K562 (cell line): ENCODE results near the gene POLE2. TPM values are rescaled to one million over a fixed set of nuclear protein-coding genes. Genes with fewer than 3 reads are reported as not detected.

ENCODE experiments used
- ARNT ChIP-seq, 2 experiments: fragments of 450-650 bp; IDR thresholded peaks; 2 replicates each; pipeline ENCODE4 v1.6.1; 2016; ENCODE audit warnings: mild to moderate bottlenecking in 1 of 2
- CBFA2T2 ChIP-seq: fragments of 450-650 bp; conservative IDR thresholded peaks from 2 replicates; pipeline ENCODE4 v1.6.1; 2017; ENCODE audit warnings: mild to moderate bottlenecking
- CBX3 ChIP-seq, 2 experiments: IDR thresholded peaks; 1 replicate in 1 of 2; 2 replicates in 1 of 2; pipeline ENCODE4 v1.6.1; 2012; ENCODE audit warnings: inconsistent platforms in 2 of 2, low read length in 2 of 2, borderline replicate concordance in 1 of 2, control low read depth in 1 of 2
- CEBPB ChIP-seq: fragments of 450-650 bp; IDR thresholded peaks from 2 replicates; pipeline ENCODE4 v1.6.1; 2016; ENCODE audit warnings: missing genetic modification characterization, missing compliant biosample characterization
- DIDO1 ChIP-seq: fragments of 450-650 bp; IDR thresholded peaks from 2 replicates; pipeline ENCODE4 v1.6.1; 2016; ENCODE audit warnings: low read depth, missing biosample characterization, missing genetic modification characterization
- ELK3 ChIP-seq: fragments of 450-650 bp; formaldehyde crosslinking; IDR thresholded peaks from 2 replicates; pipeline ENCODE4 v1.4.0; 2020; ENCODE audit warnings: mild to moderate bottlenecking
- EP300 ChIP-seq: IDR thresholded peaks from 2 replicates; pipeline ENCODE4 v1.6.1; 2012; ENCODE audit warnings: low read length, improper control_type of control experiment
- FIP1L1 ChIP-seq: fragments of 200-400 bp; formaldehyde crosslinking; IDR thresholded peaks from 2 replicates; pipeline ENCODE4 v1.6.1; 2018; ENCODE audit warnings: mild to moderate bottlenecking, low read depth, low read length; ENCODE audit not compliant: poor library complexity, severe bottlenecking
- FOXJ2 ChIP-seq: fragments of 200-800 bp; sonication (Bioruptor generic); IDR thresholded peaks from 2 replicates; pipeline ENCODE4 v1.6.1; 2016; ENCODE audit warnings: missing genetic modification characterization, missing compliant biosample characterization
- GATA2 ChIP-seq: sonication (generic); formaldehyde crosslinking; IDR thresholded peaks from 2 replicates; pipeline ENCODE4 v1.4.0; 2020; ENCODE audit warnings: mild to moderate bottlenecking, missing genetic modification reagents
- HOXB6 ChIP-seq: fragments of 250-450 bp; sonication (Bioruptor Pico); IDR thresholded peaks from 2 replicates; pipeline ENCODE4 v1.5.1; 2022; ENCODE audit warnings: mild to moderate bottlenecking, borderline replicate concordance
- MAZ ChIP-seq, 2 experiments: fragments of 450-650 bp in 1 of 2; sonication (generic) in 1 of 2; formaldehyde crosslinking; IDR thresholded peaks in 1 of 2; conservative IDR thresholded peaks in 1 of 2; 2 replicates each; pipeline versions ENCODE4 v1.4.0 to v1.5.0; 2020; ENCODE audit warnings: mild to moderate bottlenecking in 1 of 2, missing genetic modification reagents in 1 of 2
- MNT ChIP-seq, 2 experiments: fragments of 450-650 bp; conservative IDR thresholded peaks; 2 replicates each; pipeline ENCODE4 v1.6.1; 2017; ENCODE audit warnings: mild to moderate bottlenecking in 2 of 2, moderate library complexity in 2 of 2
- PHF21A ChIP-seq: fragments of 450-650 bp; IDR thresholded peaks from 2 replicates; pipeline ENCODE4 v1.6.1; 2017; ENCODE audit warnings: low read depth, borderline replicate concordance
- RCOR1 ChIP-seq, 2 experiments: IDR thresholded peaks; 2 replicates each; pipeline ENCODE4 v1.6.1; 2012; ENCODE audit warnings: low read depth in 2 of 2, low read length in 2 of 2, borderline replicate concordance in 1 of 2, improper control_type of control experiment in 1 of 2
- SIN3A ChIP-seq, 2 experiments: fragments of 150-350 bp in 1 of 2; IDR thresholded peaks; 2 replicates each; pipeline ENCODE4 v1.6.1; 2011 to 2016; ENCODE audit warnings: borderline replicate concordance in 2 of 2, low read depth in 2 of 2, low read length in 2 of 2, mild to moderate bottlenecking in 2 of 2, moderate library complexity in 2 of 2; ENCODE audit not compliant: control insufficient read depth in 1 of 2
- THRAP3 ChIP-seq: fragments of 450-650 bp; IDR thresholded peaks from 2 replicates; pipeline ENCODE4 v1.6.1; 2016; ENCODE audit warnings: mild to moderate bottlenecking, inconsistent platforms, borderline replicate concordance
- XRCC5 ChIP-seq: fragments of 200-400 bp; formaldehyde crosslinking; IDR thresholded peaks from 2 replicates; pipeline ENCODE4 v1.6.1; 2017; ENCODE audit warnings: low read depth, mild to moderate bottlenecking, low read length
- ZBTB8A ChIP-seq: fragments of 450-650 bp; IDR thresholded peaks from 2 replicates; pipeline ENCODE4 v1.6.1; 2018; ENCODE audit warnings: mild to moderate bottlenecking, moderate library complexity; ENCODE audit not compliant: partially characterized antibody
- ZKSCAN3 ChIP-seq: fragments of 250-450 bp; sonication (Bioruptor Pico); IDR thresholded peaks from 2 replicates; pipeline ENCODE4 v1.4.0; 2020
- ZNF184 ChIP-seq: sonication (generic); formaldehyde crosslinking; IDR thresholded peaks from 2 replicates; pipeline ENCODE4 v1.5.0; 2020; ENCODE audit warnings: missing genetic modification reagents
- ZNF639 ChIP-seq, 2 experiments: fragments of 200-800 bp in 1 of 2; sonication (Bioruptor generic) in 1 of 2; sonication (generic) in 1 of 2; formaldehyde crosslinking in 1 of 2; IDR thresholded peaks in 1 of 2; conservative IDR thresholded peaks in 1 of 2; 2 replicates each; pipeline versions ENCODE4 v1.5.0 to v1.6.1; 2016 to 2020; ENCODE audit warnings: missing compliant biosample characterization in 1 of 2, missing genetic modification characterization in 1 of 2, missing genetic modification reagents in 1 of 2
- ZZZ3 ChIP-seq: fragments of 450-650 bp; IDR thresholded peaks from 2 replicates; pipeline ENCODE4 v1.6.1; 2016; ENCODE audit warnings: antibody characterized with exemption, mild to moderate bottlenecking, moderate library complexity
- polyA plus RNA-seq, 8 experiments: library from polyadenylated mRNA; depleted of rRNA in 4 of 8; stranded (reverse) in 5 of 8; unstranded in 3 of 8; fragments of >200 nt; fragmentation: Nextera tagmentation in 2 of 8; fragmentation: Illumina TruSeq in 1 of 8; extraction: Ambion mirVana in 2 of 8; extraction: Trizol in 1 of 8; gene quantifications; 2 replicates each; pipeline versions ENCODE4 v1.2.1 to v1.2.3, GENCODE V29; 2011 to 2014; ENCODE audit warnings: inconsistent platforms in 1 of 8, missing spikeins in 1 of 8
- total RNA-seq, 7 experiments: library from RNA; depleted of rRNA in 6 of 7; stranded (reverse); fragments of >200 nt in 6 of 7; fragmentation: Illumina TruSeq in 2 of 7; extraction: Trizol in 2 of 7; gene quantifications; 2 replicates each; pipeline versions ENCODE4 v1.2.1 to v1.2.3, GENCODE V29; 2011 to 2021; ENCODE audit warnings: low replicate concordance in 1 of 7

POLE2 gene
- total and polyA plus RNA-seq, 9 of the 15 experiments (the other 6 are each of a cell fraction or from before 2014, with no cell fraction given) = 30.7 to 78.4 (median 55.4) TPM

- TF ChIP-seq ELK3 (CRISPR knock-in tag) = no peak
- TF ChIP-seq ZKSCAN3 (CRISPR knock-in tag) = no peak
- no peak for TF ChIP-seq GATA2 (CRISPR knock-in tag)
- no peak for TF ChIP-seq FIP1L1
- TF ChIP-seq RCOR1 (IDR thresholded peaks at IDR 0.05; ENCODE audit: borderline replicate concordance in 1 of 2, low read depth in 2 of 2, low read length in 2 of 2) = peak in 1 of 2 experiments; percentile 6; a peak in 1 of 4 replicates
- no peak for TF ChIP-seq PHF21A
- TF ChIP-seq CEBPB = no peak
- TF ChIP-seq DIDO1 (tag) = no peak
- TF ChIP-seq EP300 = no peak
- no peak for TF ChIP-seq FOXJ2 (tag)
- peak; percentile 90 to 96 for TF ChIP-seq MAZ (CRISPR knock-in tag; conservative IDR thresholded peaks at IDR 0.05 in 1 of 2, IDR thresholded peaks at IDR 0.05 in 1 of 2)
- TF ChIP-seq ARNT (IDR thresholded peaks at IDR 0.05) = no peak
- no peak for TF ChIP-seq CBFA2T2
- no peak for TF ChIP-seq THRAP3
- TF ChIP-seq ZNF639 (CRISPR knock-in tag; conservative IDR thresholded peaks at IDR 0.05 in 1 of 2, IDR thresholded peaks at IDR 0.05 in 1 of 2) = peak in 1 of 2 experiments; percentile 93; a peak in 2 of 4 replicates
- TF ChIP-seq HOXB6 (CRISPR knock-in tag) = no peak
- no peak for TF ChIP-seq XRCC5
- no peak for TF ChIP-seq ZBTB8A
- peak; percentile 50 to 89 for TF ChIP-seq MNT (conservative IDR thresholded peaks at IDR 0.05)
- TF ChIP-seq SIN3A (IDR thresholded peaks at IDR 0.05; ENCODE audit: borderline replicate concordance in 2 of 2, control insufficient read depth in 1 of 2, low read depth in 2 of 2, low read length in 2 of 2) = peak in 1 of 2 experiments; percentile 72; a peak in 1 of 4 replicates
- TF ChIP-seq ZZZ3 = no peak
- TF ChIP-seq ZNF184 = no peak
- TF ChIP-seq CBX3 (IDR thresholded peaks at IDR 0.05; ENCODE audit: borderline replicate concordance in 1 of 2, low read length in 2 of 2) = no peak
These were observed 54.1 kb downstream of the POLE2 start (continued) for GRCh38 chr14:49633640-49634546.
